SW480 (cell line): ENCODE results near the gene HTR7.
A peak's percentile ranks its signal among the peaks of the same experiment; 100 is the strongest.

ENCODE experiments used
- DNase-seq: peaks from one replicate; pipeline ENCODE4 v3.0.0-alpha.2; 2016; ENCODE audit warnings: low spot score

The HTR7 gene

DNA sequence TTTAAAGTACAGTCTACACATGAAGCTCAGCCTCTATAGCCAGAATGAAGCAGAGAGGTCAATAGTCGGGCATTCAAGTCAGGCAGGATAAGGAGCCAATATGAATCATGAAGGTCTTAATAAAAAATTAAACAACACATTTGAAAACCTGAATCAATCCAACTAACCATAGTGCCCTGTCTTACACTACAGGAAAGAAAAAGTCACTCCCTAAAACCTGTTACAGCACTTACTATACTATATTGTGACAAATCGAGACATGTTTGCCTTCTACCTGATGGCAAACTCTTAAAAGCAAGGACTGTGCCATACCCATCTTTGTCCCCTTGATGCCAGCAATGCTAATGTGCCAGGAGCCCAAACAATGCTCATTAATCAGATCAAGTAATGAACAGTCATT is 117.6 kb downstream of the HTR7 start:
- DNase-seq, result no peak

- no peak for DNase-seq
Observed at GRCh38 chr10:90738885-90739284, 119.0 kb downstream of the HTR7 start.

DNA sequence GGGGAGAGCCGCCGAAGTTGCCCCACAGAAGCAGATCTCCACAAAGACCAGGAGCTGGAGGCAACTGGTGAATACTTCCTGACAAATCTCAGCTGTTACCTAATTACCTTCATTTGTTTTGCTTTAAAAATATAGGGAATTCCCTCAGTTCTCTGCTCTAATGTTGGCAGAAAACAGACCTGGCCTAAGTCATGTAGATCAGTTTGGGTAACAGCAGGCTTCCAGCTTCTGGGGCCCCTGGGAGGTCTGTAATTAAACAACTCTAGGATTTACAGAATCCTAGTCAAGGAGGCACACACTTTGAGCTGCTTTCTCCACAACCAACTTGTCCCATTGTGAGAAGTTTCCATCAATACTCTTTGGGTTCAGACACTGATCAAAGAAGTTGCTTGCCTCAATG is 123.4 kb downstream of the HTR7 start:
- DNase-seq, result no peak

DNA sequence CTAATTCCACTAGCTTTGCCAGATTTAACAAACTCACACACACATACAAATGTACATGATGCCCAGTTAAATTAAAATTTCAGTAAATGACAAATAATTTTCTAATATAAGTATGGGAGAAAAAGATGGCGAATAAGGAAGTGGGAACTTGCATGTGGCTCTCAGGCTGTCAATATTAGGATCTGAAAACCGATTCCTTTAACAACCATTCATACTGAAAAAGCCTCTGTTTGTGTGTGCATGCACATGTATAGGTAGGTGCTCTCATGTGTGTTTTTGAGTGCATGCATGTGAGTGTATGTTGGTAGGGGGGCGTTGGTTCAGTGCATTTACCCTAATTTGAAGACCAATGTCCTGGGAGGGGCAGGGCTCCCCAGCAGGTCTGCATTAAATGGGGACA is 125.3 kb downstream of the HTR7 start:
- no peak for DNase-seq

- DNase-seq, result peak; percentile 3
Observed at GRCh38 chr10:90723416-90724068, 134.3 kb downstream of the HTR7 start.

DNA sequence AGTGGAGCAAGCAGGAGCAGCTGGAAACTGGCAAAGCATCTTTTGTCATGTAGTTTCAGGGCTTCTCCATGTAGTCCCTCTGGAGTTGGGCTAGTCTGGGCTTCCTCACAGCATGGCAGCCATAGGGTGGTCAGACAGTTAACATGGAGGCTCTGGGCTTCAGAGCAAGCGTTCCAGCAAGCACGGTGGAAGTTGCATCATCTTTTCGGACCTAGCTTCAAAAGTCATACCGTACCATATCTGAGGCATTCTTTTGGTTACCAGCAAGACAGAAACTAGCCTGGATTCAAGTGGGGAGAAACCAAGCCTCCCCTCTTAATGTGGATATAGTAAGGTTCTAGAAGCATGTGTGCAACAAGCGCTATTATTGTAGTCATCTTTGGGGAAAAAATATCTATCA is 135.0 kb downstream of the HTR7 start:
- DNase-seq, result no peak

DNA sequence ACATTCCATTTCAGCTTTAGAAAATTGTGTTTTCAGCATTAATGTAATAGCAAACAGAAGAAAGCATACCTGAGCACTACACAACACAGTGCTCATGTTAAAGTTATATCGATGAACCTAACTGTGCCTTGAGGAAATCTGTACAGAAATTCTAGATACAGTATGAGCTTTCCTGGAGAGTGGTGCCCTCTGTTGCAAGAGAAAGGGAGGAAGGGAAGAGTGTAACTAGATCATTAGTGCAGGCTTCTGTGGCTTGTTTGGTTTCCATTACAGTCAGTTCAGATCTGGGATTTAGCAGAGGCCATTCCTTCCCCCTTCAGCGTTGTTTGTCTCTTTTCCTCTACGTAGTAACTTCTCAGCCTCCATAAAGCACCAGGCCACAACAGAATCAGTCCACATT is 139.7 kb downstream of the HTR7 start:
- DNase-seq, result peak; percentile 4

DNA sequence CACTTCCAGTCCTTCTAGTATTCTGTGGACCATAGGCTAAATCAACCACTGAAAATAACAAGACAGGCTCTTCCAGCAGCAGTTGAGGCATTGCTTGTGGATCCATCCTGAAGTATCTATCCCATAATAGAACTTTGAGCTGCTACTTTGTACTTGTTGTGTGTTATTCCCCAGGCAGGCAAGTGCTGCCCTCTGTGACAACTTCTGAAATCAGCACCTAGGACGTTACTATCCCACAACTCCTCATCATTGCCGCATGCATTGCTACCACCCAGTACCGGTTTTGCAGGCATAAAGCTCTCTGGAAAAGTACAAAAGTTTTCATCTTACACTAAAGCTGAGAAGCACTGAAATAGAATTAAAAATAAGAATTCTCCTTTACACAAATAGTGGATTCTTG is 145.3 kb downstream of the HTR7 start:
- no peak for DNase-seq

GRCh38 chr10:90709727-90710126 is 148.1 kb downstream of the HTR7 start:
- DNase-seq, result no peak

DNA sequence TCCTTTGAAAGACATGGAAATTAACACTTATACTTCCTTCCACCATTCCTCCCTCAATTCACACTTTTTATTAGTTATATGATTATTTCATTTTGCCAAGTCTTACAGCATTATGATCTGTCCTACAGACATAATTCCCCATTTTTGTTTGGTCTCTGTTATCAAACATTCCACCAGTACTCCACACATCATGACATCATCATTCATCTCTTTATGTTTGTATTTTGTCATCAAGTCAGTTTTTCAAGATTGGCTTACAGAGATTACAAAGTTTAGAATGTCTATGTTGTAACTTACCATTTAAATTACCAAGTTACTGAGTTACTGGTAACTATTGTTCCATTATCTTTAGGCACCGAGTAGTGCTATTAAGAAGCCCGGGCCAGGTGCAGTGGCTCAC is 150.2 kb downstream of the HTR7 start:
- DNase-seq, result no peak

DNA sequence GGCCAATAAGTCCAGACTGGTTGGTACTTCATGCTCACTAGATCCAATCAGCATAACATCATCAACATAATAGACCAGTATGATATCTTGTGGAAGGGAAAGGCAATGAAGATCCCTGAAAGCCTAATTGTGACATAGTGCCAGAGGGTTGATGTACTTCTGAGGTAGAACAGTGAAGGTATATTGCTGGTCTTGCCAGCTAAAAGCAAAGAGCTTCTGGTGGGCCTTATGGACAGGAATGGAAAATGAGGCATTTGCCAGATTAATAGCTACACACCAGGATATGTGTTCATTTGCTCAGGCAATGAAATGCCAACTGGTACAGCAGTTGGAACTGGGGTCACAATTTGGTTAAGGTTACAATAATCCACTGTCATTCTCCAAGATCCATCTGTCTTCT is 156.4 kb downstream of the HTR7 start:
- DNase-seq, result no peak

GRCh38 chr10:90695915-90696676 is 161.7 kb downstream of the HTR7 start:
- no peak for DNase-seq
